GM12874 (cell line): ENCODE data around the gene PLEKHG1.

Experiments
- TF ChIP-seq, protein P1 (sequence below): IDR thresholded peaks from 2 replicates; pipeline ENCODE4 v1.5.1; 2011; ENCODE audit warnings: low read depth, mild to moderate bottlenecking, control low read depth, low read length, moderate library complexity; ENCODE audit not compliant: insufficient read depth

Gene PLEKHG1

GRCh38 chr6:150579611-150580010 lies 20.1 kb upstream of the PLEKHG1 start:
- TF ChIP-seq, protein P1, sequence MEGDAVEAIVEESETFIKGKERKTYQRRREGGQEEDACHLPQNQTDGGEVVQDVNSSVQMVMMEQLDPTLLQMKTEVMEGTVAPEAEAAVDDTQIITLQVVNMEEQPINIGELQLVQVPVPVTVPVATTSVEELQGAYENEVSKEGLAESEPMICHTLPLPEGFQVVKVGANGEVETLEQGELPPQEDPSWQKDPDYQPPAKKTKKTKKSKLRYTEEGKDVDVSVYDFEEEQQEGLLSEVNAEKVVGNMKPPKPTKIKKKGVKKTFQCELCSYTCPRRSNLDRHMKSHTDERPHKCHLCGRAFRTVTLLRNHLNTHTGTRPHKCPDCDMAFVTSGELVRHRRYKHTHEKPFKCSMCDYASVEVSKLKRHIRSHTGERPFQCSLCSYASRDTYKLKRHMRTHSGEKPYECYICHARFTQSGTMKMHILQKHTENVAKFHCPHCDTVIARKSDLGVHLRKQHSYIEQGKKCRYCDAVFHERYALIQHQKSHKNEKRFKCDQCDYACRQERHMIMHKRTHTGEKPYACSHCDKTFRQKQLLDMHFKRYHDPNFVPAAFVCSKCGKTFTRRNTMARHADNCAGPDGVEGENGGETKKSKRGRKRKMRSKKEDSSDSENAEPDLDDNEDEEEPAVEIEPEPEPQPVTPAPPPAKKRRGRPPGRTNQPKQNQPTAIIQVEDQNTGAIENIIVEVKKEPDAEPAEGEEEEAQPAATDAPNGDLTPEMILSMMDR, result no peak

DNA sequence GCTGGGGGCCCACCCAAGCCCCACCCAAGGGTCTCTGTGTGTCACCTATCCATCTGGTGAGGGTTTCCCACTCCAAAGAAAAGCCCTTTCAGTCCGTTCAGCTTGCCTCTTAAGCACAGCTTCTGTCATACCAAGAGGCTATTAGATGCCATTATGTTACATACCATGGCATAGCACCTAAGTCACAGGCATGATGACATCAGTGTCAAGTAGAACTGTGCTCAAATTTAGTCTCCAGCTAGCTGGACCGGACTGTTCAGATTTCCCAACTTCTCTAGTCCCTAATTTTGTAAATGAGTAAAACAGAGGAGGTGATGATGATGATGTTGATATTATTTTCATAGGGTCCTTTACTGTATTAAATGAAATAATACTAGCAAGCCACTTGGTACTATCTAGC lies 19.2 kb upstream of the PLEKHG1 start:
- TF ChIP-seq, protein P1, result no peak

DNA sequence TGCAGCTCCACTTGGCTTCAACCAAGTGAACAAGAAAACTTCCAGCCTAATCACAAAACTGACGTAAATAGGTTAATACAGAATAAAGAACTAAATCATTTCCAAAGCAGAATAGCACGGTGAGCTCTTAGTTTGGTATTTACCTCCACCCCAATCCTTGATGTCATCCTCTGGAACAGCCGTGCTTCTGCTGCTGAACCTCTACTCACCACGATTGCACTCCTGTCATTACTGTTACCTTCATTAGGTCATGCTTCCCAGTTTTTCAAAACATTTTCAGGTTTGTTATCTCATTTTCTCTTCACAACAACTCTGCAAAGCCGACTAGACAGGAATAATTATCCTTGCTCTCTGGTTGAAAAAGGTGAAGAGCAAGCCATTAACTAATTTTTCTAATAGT lies 15.6 kb upstream of the PLEKHG1 start:
- TF ChIP-seq, protein P1, result no peak

- TF ChIP-seq, protein P1, result no peak
Observed at GRCh38 chr6:150584596-150584995, 15.1 kb upstream of the PLEKHG1 start.

GRCh38 chr6:150586850-150587359 lies 12.8 kb upstream of the PLEKHG1 start:
- TF ChIP-seq, protein P1, result no peak

DNA sequence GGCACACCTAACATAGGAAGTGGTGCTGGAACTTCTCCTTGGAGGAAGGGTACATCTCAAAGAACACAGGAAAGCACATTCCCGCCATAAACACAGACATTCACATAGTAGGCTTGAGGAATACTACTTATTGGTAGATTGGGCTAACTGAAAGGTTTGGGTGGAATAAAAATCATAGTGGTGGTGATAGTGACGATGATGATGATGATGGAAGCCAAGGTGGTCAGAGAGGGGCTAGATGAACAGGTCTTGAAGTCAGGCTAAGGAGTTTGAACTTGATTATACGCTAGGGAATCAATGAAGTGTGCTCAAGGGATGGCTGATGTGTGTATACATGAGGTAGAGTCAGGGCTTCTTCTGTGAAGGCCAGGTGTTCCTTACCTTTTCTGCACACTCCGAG lies 12.0 kb upstream of the PLEKHG1 start:
- TF ChIP-seq, protein P1, result no peak

DNA sequence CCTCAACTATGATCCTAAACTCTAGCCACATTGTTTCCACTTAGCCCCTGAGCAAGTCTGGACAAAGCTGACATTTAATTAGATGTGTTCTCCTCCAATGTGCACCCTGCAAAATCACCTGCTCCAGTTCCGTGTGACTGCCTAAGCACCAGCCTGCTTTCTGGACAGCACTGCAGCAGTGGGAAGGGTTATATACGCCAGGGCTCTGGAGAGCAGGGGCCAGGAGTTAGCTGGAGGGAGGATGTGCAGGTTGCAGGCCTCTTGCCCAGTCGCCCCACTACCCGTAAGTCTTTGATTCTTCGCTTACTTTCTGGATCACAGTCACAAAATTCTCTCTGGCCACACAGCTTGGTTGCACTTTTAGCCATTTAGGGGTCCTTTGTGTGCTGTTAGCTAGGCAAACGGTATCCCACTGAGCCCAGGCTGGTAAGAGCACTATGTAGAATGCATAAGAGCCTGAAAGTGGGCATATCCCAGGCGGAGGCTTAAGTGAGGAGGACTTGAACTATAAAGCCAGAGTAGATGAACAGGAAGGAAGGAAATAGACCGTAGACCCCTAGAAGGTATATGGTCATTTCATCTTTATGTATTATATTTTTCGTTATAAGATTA lies 10.7 kb upstream of the PLEKHG1 start:
- TF ChIP-seq, protein P1, result no peak
